ELR (cell line): ENCODE measurements around the gene CINP.
"Not testable (repeated sequence)": the region's sequence is repeated elsewhere in the genome, so short reads cannot be mapped to it uniquely, and the experiment has no call there.

Experiments
- DNase-seq: peaks from one replicate; pipeline ENCODE4 v3.0.0-alpha.2; 2015; ENCODE audit warnings: low read depth

CINP gene

DNA sequence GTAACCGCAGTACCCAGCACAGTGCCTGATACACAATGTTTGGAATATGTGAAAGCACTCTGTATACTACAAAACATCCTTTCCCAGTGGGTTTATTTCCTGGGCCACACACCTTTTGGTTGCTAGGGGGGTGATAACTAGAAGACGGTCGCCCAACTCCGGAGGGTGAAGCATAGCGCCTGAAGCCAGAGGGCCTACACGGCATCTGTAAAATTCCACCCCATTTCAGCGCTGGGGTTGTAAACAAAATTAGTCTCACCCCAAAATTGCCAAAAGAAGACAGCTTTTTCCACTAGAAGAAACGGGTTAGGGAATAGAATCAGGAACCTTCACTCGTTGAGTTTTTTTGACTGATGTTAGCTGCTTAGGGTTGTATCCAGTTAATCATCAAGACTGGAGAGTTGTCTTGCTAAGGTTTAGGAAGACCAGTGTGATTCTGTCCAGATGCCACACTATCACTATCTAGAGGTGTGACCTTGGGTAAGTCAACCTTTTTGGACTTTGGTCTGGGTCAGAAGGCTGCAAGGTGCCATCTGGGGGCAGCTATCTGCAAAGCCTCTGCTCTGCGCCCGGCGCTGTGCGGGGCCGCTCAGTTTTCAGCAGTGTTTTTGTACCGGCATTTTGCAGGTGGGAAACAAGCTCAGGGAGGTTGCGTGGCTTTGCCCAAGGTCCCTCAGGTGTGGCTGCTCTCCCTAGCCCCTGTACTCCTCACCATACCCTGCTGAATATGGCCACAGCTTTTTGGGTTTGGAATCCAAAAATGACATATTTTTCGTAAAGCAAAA lies 41.8 kb downstream of the CINP start:
- DNase-seq: no peak

DNA sequence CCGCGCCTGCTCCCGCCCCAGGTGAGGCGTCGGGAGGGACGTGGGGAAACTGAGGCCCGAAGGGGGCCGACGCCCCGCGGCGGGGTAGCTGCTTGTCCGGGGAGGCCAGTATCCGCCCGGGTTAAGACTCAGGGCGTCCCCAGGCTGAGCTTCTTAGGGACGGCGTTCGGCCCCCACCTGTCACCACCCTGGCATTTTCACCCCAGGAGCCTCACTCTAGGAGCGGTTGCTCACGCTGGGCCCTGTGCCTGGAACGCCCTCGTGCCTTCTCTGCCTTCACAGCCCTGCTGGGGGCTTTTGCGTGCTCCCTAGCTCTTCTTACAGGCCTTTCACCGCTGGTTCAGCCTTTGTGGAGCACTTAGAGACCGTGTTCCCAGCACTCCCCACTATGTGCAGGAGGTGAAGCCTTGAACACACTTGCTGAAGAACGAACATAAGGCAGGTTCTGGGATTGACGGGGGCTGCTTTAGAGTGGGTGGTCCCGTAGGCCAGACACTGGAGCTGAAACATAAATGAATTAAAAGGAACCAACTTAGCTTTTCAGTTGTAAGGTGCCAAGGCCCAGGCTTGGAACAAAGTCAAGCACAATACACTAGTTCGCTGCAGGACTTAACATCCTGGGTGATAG lies 42.5 kb downstream of the CINP start:
- peak; percentile 73 for DNase-seq

DNA sequence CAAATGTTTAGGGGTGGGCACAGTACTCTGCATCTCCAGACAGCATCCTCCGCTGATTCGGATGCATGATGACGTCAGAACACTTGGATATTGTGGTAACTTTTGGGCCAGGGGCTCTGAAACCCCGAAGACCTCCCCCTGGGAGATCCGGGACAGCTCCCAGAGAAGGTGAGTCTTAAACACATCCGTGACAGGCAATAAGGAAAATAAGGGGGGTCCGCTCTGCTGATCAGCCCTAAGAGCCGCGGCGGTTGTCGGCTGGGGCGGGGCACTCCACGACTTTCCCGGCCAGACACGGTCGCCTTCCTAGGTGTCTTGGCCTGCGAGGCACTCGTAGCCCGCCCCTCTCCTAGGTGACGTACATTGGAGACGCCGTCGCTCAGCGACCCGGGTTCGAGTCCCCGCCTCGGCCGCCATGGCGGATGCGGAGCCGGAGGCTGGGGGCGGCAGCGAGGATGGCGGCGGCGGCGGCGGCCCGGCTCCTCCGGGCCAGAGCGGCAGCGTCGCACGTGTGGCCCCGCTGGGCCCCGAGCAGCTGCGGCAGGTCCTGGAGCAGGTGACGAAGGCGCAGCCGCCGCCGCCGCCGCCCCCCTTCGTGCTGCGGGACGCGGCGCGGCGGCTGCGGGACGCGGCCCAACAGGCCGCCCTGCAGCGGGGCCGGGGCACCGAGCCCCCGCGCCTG lies 43.2 kb downstream of the CINP start, which contains the start of gene ZNF839:
Gene ZNF839 (plus strand): TSS at position 396 of the 682 bp plus-strand sequence. CDS start 20 bp downstream, at position 416.
- peak; percentile 95 for DNase-seq

DNA sequence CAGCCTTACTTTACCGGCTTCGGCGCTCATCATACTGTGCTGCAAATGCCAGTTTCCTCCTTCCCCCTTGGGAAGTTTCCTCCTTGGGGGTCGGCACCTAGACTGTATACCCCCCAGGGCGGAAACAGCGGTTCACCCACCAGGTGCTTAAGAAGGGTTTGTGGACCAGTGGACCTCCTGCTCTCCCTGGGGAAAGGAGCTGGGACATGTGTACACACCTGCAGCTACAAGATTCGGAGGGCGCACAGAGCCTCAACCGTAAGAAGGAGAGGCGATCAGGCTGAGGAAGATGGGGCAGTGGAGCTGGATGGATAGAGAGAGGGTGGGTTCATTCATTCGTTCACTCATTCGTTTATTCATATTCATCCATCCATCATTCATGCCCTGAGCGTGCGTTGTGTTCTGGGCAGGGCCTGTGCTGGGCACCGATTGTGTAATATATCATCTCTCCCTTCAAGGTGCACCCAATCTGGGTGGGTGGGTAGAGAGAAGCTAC lies 43.9 kb downstream of the CINP start:
- DNase-seq: no peak

DNA sequence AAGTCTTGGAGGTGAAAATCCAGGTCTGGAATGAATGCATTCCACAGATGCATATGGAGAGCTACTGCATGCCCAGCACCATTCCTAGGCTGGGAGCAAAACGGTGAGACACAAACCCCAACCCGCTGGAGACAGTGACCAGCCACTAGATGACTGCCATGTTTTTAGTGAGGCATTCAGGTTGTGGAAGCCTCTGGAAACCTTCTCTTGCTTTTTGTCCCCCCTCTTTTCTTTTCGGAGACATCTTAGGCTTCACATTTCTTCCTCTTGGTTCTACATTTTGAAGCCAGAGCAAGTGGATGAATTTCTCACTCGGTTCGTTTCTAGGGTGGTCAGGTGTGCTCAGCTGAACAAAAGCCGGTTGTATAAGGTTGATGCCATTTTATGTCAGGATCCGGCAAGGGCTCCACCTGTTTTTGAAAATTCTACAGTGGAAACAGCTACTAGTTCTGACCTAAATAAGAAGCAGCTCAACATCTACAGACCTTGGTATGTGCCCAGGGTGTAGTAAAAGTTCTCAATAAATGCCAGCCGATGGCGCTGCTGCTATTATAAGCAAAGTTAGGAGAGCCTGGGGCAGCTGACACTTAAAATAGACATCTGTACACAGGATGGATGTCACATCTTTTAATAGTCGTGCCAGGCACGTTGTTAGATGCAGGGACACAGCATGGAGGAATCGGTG lies 45.0 kb downstream of the CINP start:
- peak; percentile 52 for DNase-seq

DNA sequence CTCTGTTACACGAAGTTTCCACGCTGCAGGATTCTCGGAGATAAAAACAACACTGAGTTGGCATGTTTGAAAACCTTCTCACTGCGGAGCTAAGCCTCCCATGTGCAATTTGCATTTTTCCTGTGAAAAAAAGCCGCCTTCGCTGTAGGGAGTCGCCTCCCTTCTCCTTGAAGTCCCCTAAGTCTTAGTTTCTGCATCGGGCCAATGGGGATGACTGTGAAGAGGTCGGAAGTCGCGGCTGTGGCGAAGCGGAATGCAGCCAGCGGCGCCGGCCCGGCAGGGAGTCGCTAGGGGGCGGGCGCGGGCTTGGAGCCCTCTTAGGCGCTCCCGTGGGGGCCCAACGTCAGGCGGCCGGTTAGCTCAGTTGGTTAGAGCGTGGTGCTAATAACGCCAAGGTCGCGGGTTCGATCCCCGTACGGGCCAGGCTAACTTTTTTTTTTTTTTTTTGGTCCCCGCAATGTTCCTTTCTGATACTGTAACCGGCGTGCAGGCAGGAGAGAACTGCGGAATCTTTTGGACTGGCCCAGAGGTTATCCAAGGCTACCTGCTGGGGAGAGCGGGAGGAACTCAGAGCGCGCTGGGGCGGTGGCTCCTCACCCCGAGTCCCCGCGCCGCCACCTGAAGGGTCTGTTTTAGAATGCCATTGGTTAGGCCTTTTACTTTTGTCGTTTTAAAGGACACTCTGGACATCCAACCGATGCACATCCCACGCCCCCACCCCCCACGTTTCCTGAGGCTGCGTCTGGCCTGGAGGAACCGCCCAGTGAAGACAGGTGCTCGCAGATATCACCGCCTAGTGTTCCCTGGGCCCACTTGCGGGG lies 45.7 kb downstream of the CINP start:
- peak; percentile 97 for DNase-seq

DNA sequence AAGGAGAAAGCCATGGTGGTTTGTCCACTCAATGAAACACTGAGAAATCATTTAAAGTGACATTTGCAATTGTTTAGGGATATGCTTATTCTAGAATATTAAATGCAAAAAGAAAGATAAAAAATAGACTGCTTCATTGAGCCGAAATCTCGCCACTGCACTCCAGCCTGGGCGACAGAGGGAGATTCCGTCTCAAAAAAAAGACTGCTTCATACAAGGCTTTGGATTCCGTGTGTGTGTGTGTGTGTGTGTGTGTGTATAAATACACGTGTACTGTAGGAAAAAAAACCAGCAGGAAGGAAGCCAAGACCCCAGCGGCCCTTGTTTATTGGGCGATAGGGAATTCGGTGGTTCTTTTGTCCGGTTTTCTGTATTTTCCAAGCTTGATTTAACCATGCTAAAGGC lies 46.4 kb downstream of the CINP start:
- DNase-seq: peak; percentile 65

DNA sequence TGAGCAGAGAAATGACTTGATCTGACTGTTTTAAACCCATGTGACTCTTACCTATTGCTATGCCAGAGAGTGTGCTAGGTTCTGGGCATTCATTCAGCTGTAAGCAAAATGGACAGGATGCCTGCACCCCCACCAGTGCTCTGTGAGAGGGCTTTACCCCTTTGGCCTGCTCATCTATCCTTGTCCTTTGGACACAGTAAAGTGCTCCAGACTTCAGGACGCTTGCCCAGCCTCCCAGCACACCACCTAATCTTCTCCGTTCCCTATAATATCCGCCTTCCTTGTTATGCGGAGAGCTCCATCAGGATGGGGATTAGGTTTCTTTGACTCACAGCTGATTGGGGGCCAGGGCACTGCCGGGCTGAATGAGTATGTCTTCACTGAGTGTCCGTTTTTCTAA lies 47.6 kb downstream of the CINP start:
- DNase-seq: peak; percentile 47

DNA sequence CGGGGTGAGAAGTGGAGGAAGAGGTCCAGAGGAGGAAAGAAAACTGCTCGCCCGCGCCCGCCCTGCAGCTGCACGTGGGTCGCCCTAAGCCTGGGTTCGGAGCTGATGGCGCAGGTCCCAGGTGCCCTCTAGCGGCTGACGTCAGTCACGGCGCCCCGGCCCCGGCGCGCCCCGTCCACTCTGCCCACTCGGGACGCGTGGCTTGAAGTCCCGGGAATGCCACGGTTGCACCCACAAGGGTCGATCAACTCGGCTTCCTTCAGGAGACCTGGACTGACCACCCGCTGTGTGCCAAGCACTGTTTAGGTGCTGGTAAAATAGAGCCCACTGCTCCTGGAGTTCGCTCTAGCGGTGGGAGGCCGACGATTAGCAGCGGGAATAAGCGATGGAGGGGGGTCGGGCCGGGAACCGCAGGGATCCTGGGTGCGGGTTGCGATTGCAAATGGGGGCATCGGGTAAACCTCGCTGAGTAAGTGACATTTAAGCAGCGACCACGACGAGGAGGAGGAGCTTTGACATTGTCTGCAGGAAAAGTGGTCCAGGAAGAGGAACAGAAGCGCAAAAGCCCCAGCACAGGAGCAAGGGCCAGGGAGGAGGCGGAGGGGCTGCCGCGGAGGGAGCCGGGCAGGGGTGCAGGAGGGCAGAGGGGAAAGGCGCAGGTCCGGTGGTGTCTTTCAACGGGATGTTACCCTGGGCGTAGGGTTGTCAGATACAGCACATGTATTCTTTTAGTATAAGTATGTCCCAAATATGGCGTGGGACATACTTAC lies 48.3 kb downstream of the CINP start:
- DNase-seq: peak; percentile 91

DNA sequence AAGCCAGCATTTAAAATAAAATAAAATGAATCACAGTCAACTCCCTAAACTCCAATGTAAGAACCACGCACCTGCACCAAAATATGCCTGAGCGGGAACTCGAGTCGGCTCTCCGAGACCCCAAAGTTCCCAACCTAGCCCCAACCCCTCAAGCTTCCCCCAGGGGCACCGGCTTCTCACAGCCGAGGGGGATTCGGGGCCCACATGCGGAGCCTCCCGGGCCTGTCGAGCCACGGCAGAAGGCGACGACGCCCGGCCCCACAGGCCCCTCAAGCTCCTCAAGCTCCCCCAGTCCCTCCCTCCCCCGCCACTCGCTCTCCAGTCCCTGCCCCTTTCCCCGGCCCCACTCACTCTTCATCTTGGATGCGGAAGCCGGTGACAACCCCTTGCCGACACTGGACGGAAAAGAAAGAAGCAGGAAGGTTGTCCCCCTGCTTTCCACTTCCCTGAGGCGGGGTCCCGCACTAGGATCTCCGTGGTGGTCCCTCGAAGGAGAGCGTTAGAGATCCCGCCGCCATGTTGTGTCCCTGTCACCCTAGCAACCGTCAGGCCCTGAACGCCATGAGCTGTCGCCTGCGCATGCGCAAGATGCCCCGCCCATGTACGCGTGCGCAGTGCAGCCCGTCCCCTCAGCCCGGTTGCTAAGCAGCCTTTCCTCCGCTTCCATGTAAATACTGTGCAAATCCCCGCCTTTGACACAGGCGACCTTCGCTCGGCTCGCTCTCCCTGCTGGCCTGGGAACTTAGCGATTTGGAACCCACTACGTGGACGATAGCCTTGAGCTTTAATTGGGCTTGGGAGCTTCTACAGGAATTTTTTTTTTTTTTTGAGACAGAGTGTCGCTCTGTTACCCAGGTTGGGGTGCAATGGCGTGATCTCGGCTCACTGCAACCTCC lies 57.8 kb downstream of the CINP start, which contains the start of gene MOK:
Gene MOK (minus strand): TSS at position 554 of the 896 bp plus-strand sequence. CDS start 196 bp downstream, at position 358.
- peak; percentile 98 for DNase-seq

DNA sequence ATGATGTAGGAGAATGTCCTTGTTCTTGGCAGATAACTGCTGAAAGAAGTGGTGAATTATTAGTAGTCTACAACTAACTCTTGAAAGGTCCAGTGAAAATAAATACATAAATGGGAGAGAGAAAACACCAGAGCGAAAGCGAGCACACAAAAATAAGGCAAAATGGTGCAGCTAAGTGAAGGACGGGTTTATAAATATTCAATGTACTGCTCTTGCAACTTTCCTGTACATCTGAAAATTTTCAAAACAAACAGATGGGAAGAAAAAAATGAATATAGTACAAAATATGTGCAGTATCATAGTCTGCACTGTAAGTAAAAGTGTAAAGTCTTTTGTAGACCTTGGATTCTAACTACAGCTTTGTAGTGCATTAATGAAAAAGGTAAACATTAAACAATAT lies 59.0 kb downstream of the CINP start:
- no peak for DNase-seq

DNA sequence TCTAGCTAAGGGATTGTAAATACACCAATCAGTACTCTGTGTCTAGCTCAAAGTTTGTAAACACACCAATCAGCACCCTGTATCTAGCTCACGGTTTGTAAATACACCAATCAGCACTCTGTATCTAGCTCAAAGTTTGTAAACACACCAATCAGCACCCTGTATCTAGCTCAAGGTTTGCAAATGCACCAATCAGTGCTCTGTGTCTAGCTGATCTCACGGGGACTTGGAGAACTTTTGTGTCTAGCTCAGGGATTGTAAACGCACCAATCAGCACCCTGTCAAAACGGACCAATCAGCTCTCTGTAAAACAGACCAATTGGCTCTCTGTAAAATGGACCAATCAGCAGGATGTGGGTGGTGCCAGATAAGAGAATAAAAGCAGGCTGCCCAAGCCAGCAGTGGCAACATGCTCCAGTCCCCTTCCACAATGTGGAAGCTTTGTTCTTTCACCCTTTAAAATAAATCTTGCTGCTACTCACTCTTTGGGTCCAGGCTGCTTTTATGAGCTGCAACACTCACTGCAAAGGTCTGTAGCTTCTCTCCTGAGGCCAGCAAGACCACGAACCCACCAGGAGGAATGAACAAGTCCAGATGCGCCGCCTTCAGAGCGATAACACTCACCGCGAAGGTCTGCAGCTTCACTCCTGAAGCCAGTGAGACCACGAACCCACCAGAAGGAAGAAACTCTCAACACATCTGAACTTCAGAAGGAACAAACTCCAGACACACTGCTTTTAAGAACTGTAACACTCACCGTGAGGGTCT lies 64.2 kb downstream of the CINP start:
- not testable (repeated sequence) for DNase-seq
